NCI-H2081 (cell line): ENCODE measurements around the gene WDR44.
"Not testable (repeated sequence)": the region's sequence is repeated elsewhere in the genome, so short reads cannot be mapped to it uniquely, and the experiment has no call there.

Source experiments
- DNase-seq, 2 experiments: peaks; one replicate each; lab custom pipeline; 2025; lab: John Stamatoyannopoulos, UW

The WDR44 gene

DNA sequence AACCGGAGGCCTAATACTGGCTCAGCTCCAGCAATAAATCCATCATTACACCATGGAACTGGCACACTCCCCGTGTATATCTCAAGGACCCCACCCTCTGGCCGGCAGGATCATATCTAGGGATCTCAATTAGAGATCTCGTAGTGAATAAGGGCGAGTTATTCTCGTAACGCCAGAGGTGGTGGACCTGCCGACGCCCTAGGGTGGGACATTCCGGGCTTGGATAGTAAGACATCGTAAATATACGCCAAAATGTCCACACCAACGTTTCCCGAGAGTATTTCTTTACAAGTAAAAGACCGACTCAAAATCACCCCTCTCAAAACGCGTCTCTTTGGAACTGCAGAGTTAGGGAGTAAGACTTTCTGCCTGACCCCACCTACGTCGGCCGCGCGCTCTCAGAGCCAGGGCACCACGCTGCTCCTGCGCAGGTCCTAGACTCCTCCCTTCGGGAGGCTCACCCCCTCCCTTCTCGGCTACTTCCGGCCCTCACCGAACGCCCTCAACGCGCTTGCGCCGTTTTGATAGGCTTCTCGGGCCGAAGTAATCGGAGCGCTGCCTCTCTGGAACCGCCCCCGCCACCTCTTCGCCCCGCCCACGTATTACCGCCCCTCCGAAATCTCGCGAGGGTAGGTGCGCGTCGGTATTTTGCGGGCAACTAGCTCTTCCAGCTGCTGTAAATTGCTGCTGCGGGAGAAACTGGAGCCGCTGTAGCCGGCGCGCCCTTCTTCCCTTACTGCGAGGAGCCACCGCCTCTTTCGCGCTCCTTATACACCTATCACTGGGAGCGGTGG, at the start of gene WDR44:
TSS of gene WDR44 (plus strand) at position 643 of the 794 bp plus-strand sequence. CDS start 398 bp downstream, outside the sequence.
- DNase-seq: peak; percentile 99 to 100

- DNase-seq: not testable (repeated sequence)
These were observed 40.1 kb upstream of the WDR44 start for GRCh38 chrX:118305827-118306226.

GRCh38 chrX:118315529-118315928, 30.4 kb upstream of the WDR44 start:
- no peak for DNase-seq

GRCh38 chrX:118324588-118324987, 21.3 kb upstream of the WDR44 start:
- no peak for DNase-seq

GRCh38 chrX:118325453-118325852, 20.5 kb upstream of the WDR44 start:
- DNase-seq: no peak

GRCh38 chrX:118329175-118329574, 16.7 kb upstream of the WDR44 start:
- DNase-seq: no peak

- no peak for DNase-seq
These were observed 8.2 kb upstream of the WDR44 start for GRCh38 chrX:118337687-118338086.

DNA sequence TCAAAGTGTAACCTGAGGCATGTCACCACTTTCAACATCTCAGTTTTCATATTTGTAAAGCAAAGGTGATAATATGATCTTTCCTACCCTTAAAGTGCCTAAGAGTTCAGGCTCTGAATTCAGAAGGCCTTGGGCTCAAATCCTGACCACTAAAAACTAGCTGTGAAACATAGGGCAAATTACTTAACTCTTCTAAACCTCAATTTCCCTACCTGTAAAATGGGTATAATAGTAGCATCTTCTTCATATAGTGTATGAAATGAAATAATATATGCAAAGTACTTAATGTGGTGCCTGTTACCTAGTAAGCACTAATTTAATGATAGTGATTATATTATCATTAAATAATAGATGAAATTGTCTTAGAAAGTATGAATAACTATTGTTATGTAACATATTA, 7.0 kb upstream of the WDR44 start:
- DNase-seq: no peak

DNA sequence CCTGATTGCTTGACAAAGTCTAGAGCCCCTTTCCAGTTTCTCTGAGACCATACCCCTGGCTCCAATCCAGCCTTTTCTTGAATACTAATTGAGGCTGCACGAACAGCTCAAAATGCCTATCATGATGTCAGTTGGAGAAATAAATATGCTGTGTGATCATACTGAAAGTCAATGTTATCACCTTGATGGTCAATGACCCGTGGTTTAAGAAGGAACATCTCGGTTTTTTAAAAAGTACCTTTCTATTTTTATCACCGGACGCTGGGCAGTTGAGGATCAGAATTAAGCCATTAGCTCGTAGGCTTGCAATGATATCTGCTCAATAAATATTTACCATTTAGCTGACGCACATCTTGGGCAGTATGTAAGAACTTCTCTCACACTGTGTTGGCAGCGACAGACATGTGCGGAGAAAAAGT, 852 bp upstream of the WDR44 start:
- peak in 1 of 2 experiments; percentile 47 for DNase-seq

DNA sequence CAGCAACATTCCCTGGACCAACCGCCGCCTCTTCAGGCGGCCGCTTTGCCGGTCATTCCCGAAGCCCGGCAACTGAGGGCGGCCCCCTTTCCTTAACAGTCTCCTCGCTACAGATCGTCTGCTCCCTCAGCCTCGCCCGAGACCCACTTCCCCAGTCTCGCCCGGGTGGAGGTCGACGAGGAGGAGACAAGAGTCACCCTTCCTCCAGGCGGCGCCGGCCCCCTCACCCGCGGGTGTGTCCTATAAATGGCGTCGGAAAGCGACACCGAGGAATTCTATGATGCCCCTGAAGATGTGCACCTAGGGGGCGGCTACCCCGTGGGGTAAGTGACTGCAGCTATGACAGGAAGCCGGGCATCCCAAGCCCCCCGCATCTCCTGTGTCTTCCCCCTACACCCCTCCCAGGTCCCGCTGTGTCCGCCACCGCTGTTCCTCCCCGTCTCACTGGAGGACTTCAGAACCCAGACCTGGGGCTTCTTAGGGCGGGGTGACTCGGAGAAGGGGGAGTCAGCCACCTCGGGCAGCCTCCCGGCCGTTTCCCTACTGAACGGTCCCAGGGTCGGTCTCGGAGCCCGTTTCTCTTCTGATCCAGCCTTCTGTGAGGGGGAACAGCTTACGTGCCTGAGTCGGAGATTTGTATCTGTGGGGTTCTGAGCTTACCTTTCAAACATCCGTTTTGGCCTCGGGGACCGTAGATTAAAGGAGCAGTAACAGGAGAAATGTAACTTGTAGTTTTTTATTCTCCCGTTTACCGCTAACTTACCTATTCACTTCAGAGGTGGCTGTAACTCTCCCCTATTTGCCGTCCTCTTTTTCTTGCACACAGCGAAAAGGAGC, 570 bp downstream of the WDR44 start:
- DNase-seq: peak; percentile 69 to 73

DNA sequence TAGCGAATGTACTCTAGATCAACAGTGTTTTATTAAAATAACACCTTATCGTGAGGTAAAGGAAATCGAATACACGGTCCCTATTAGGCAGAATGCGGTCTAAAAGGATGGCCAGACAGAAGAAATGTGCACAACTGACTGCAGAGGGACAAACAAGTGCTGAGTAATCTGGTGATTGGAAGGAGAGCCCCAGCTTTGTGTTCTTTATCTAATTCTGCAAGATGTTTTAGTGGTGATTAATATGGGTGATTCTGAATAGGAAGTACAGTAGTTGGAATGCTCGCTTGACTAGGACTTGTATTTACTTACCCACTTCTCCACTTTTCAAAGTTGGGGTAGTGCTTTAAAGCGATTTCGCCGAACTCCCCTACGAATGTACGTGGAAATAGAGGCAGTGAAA, 1.2 kb downstream of the WDR44 start:
- DNase-seq: no peak

DNA sequence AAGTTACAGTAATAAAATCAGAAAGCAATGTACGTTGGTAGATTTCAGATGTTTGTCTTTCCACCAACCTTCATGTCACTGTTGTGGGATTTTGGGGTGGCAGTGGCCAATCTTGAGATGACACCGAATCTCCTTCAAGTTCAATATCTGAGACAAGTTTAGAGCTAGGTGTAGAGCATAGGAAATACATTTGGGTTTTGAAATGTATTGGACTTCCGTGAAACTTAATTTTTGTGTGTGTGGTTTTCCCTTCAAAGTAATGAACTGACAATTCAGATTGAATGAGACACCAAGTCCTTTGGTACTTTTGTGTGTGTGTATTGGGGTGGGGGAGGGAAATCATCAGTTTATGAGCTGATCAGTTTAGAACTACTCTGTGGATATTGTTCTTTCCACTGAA, 1.8 kb downstream of the WDR44 start:
- no peak for DNase-seq

DNA sequence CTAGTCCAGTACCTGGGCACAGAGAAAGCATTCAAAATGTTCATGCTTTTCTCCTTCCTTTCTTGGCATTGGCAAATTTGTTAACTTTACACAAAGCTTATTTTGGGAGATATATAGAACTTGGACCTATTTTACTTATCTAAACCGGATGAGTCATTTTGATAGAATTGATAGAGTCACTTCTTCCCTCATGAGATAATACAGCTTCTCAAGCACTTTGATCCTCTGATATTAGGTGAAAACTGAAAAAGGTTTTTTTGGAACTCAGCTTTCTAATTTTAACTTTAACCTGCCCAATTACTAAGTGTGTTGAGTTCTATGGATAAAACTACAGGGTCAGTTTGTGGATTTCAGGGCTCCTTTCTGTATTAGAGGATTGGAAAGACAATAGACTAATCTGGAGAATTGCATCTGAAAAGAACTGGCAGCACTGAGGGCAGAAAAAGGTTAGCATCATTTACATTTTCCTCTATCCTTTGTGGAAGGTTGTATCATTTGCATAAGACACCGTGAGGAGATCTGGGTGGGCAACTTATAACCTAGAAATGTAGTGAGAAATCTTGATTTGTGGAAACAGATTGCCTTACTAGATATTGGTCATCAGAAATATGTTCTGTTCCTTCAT, 2.4 kb downstream of the WDR44 start:
- no peak for DNase-seq

GRCh38 chrX:118349188-118349587, 3.3 kb downstream of the WDR44 start:
- no peak for DNase-seq

GRCh38 chrX:118350221-118350620, 4.3 kb downstream of the WDR44 start:
- DNase-seq: no peak

- no peak for DNase-seq
These were observed 4.8 kb downstream of the WDR44 start for GRCh38 chrX:118350706-118351105.

- DNase-seq: no peak
These were observed 6.7 kb downstream of the WDR44 start for GRCh38 chrX:118352566-118352965.

DNA sequence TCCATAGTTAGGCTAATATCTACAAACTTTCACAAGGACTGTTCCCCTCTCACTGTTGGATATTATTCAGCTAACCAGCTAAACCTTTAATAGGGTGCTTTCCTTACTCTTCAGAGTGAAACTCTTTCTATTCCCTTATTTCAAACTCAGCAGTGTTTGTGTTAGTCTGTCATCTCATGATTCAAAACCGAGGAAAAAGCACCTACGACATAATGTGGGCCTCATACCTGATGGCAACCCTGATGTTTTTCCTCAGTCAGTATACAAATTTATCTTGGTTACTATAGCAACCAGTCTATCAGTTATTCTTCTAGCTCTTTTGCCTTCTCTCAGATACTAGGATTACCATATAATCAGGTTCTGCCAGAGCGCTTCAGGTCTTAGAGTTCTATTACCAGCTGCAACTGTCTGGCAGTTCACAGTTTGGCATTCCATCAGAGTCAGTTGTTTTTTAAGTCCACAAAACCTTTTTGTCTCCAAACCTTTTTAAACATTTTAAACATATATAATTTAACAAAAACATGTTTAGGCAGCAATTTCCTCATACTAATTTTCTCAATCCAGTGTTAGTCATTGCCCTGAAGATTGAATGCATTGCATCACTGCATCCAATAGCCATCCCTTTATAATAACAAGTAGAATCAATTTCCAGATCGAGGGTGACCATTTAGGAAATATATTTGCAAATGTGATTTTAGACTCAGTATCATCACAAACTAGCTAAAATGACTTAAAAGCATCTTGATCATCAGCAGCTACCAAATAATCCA, 7.4 kb downstream of the WDR44 start:
- DNase-seq: no peak

- no peak for DNase-seq
These were observed 9.5 kb downstream of the WDR44 start for GRCh38 chrX:118355225-118355920.

GRCh38 chrX:118356154-118356701, 10.3 kb downstream of the WDR44 start:
- DNase-seq: no peak
